Measurements from ENCODE around the gene ARF5.
"Not testable (repeated sequence)": the region's sequence is repeated elsewhere in the genome, so short reads cannot be mapped to it uniquely, and the experiment has no call there.

The ARF5 gene

DNA sequence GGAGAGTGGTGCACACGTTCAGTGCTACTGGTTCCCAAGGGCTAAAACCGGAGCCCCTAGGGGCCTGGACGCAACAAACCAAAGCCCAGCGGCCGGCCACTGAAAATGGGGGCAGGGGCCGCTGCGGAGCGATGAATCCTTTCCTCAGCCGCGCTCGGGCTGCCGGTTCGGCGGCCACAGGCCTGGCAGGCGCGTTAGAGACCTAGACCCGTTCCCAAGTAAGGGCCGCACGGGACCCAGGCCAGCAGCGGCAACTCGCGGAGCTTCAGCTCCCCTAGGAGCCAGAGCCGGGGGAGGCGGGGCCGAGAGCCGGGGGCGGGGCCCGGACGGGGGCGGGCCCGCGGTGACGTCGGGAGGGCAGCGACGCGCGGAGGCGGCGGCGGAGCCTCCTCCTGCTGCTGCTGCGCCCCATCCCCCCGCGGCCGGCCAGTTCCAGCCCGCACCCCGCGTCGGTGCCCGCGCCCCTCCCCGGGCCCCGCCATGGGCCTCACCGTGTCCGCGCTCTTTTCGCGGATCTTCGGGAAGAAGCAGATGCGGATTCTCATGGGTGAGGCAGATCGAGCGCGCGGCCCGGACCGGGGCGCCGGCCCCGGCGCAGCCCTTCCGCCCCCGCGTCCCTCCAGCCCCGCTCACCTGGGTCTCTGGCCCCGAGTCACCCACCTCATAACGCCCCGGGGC lies at the start of gene ARF5:
Gene ARF5 (plus strand): TSS at position 393 of the 678 bp plus-strand sequence. CDS start 88 bp downstream, at position 481.
- peak; percentile 84 for DNase-seq (ENCODE audit: low read depth)
- TF ChIP-seq, protein P1, sequence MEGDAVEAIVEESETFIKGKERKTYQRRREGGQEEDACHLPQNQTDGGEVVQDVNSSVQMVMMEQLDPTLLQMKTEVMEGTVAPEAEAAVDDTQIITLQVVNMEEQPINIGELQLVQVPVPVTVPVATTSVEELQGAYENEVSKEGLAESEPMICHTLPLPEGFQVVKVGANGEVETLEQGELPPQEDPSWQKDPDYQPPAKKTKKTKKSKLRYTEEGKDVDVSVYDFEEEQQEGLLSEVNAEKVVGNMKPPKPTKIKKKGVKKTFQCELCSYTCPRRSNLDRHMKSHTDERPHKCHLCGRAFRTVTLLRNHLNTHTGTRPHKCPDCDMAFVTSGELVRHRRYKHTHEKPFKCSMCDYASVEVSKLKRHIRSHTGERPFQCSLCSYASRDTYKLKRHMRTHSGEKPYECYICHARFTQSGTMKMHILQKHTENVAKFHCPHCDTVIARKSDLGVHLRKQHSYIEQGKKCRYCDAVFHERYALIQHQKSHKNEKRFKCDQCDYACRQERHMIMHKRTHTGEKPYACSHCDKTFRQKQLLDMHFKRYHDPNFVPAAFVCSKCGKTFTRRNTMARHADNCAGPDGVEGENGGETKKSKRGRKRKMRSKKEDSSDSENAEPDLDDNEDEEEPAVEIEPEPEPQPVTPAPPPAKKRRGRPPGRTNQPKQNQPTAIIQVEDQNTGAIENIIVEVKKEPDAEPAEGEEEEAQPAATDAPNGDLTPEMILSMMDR (conservative IDR thresholded peaks at IDR 0.05; ENCODE audit: low read depth, low read length), result no peak
- peak within 1 kb of the TSS; percentile 89 for H3K4me3 ChIP-seq (ENCODE audit: low read depth, low read length)

DNA sequence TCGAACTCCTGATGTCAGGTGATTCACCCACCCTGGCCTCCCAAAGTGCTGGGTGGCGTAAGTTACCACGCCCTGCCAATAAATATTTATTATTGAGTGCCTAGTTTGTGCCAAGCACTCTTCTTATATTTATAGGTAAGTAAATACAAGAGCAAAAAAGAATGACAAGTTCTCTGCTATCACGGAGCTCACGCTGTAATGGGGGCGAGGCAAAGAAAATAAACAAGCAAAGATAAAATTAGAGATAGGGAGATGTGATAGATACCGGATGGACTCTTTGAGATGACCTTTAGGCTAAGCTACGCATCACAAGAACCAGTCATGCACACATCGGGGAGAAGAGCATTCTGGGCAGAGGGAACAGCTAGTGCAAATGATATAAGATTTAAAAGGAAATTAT lies 49.1 kb upstream of the ARF5 start:
- H3K4me3 ChIP-seq (ENCODE audit: low read depth, low read length), result no peak overlapping the region
- TF ChIP-seq, protein P1 (conservative IDR thresholded peaks at IDR 0.05; ENCODE audit: low read depth, low read length), result no peak
- DNase-seq (ENCODE audit: low read depth), result no peak

DNA sequence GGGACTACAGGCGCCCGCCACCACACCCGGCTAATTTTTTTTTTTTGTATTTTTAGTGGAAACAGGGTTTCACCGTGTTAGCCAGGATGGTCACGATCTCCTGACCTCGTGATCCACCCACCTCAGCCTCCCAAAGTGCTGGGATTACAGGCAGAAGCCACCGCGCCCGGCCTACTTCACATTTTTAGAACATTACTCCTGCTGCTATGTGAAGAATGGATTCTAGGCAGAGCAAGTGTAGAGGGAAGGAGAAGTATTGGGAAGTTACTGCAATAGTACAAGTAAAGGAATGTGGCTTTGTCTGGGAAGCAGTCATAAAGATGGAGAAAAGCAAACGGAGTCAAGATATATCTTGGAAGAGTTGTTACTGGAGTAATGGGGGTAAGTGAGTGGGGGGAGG lies 47.8 kb upstream of the ARF5 start:
- not testable (repeated sequence) for H3K4me3 ChIP-seq (ENCODE audit: low read depth, low read length); DNase-seq (ENCODE audit: low read depth)

DNA sequence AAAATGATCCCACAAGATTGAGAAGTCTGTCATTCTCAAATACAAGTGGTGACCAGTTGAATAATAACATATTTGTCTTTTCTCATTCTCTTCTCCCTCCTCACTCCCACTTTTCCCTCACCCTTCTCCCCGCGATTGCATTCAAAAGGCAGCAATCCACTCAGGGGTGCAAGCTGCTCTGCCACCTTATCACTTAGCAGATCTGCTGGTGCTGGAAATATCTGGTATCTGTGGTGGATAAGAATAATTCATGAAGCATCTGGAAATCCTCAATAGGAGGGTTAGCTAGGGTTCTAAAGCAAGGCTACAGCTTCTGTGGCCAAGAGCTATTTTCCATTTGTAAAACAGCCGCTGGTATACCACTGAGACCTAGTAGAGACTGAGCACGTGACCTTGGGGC lies 46.7 kb upstream of the ARF5 start:
- DNase-seq (ENCODE audit: low read depth), result no peak
- no peak overlapping the region for H3K4me3 ChIP-seq (ENCODE audit: low read depth, low read length)
- TF ChIP-seq, protein P1 (conservative IDR thresholded peaks at IDR 0.05; ENCODE audit: low read depth, low read length), result no peak

DNA sequence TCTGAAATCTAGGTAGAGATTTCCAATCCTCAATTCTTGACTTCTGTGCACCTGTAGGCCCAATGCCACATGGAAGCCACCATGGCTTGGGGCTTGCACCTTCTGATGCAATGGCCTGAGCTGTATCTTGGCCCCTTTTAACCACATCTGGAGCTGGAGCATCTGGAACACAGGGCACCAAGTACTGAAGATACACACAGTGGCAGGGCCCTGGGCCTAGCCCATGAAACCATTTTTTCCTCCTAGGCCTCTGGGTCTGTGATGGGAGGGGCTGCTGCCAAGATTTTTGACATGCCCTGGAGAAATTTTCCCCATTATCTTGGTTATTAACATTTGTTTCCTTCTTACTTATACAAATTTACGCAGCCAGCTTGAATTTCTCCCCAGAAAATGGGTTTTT lies 41.9 kb upstream of the ARF5 start:
- DNase-seq (ENCODE audit: low read depth), result no peak
- no peak overlapping the region for H3K4me3 ChIP-seq (ENCODE audit: low read depth, low read length)
- TF ChIP-seq, protein P1 (conservative IDR thresholded peaks at IDR 0.05; ENCODE audit: low read depth, low read length), result no peak

DNA sequence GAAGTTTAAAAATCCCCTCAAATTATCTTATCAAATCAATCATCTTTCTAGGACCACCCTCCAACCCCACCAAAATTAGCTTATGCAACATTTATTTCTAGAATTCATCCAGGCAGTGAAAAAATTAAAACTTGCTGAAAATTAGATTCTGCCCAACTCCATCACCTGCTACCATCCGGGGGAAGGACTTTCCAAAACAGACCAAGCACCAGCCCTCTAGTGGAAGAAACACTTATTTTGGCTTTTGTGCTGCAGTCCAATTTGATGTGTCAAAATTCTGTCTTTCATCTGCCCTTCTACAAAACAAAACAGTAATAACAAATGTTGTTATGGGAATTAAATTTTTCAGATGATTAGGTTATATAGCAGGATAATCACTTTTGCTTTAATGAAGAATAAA lies 38.0 kb upstream of the ARF5 start:
- TF ChIP-seq, protein P1 (conservative IDR thresholded peaks at IDR 0.05; ENCODE audit: low read depth, low read length), result peak; percentile 41
- no peak overlapping the region for H3K4me3 ChIP-seq (ENCODE audit: low read depth, low read length)
- peak; percentile 2 for DNase-seq (ENCODE audit: low read depth)

DNA sequence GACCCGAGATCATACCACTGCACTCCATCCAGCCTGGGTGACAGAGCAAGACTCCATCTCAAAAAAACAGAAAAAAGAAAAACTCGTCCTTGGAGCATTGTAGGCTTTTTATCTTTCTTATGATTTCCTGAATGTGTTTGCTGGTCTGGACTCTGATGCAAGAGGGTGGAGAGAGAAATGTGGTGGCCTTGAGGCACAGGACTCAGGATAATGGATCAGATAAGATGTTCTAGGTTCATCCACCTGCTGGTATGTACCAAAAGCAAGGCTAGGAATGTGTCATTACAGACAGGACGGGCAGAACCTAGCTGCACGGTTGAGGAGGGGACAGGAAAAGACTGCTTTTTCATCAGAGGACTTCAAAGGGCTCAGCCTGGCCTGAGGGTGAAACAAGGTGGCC lies 36.3 kb upstream of the ARF5 start:
- H3K4me3 ChIP-seq (ENCODE audit: low read depth, low read length), result no peak overlapping the region
- TF ChIP-seq, protein P1 (conservative IDR thresholded peaks at IDR 0.05; ENCODE audit: low read depth, low read length), result no peak
- DNase-seq (ENCODE audit: low read depth), result no peak
